Measurements from ENCODE around the gene PRAMEF5.
"Not testable (repeated sequence)": the region's sequence is repeated elsewhere in the genome, so short reads cannot be mapped to it uniquely, and the experiment has no call there.

GRCh38 chr1:13302197-13302596 is 48.2 kb downstream of the PRAMEF5 start:
- TF ChIP-seq CTCF (IDR thresholded peaks at IDR 0.05); POLR2A (IDR thresholded peaks at IDR 0.05; ENCODE audit: low read depth); EP300 (IDR thresholded peaks at IDR 0.05): not testable (repeated sequence)
